Measurements from ENCODE around the gene MAP1LC3A.
A peak's percentile ranks its signal among the peaks of the same experiment; 100 is the strongest.

Gene MAP1LC3A

GRCh38 chr20:34552569-34552968, 5.9 kb upstream of the MAP1LC3A start:
- no peak for DNase-seq

GRCh38 chr20:34553366-34553867, 5.1 kb upstream of the MAP1LC3A start:
- DNase-seq, result peak; percentile 49

- DNase-seq, result no peak
Measured at GRCh38 chr20:34557936-34558319, 590 bp upstream of the MAP1LC3A start.

GRCh38 chr20:34559311-34560140, 1.0 kb downstream of the MAP1LC3A start:
- no peak for DNase-seq

- no peak for DNase-seq
Measured at GRCh38 chr20:34560141-34560523, 1.6 kb downstream of the MAP1LC3A start.

GRCh38 chr20:34560614-34561013, 2.1 kb downstream of the MAP1LC3A start:
- DNase-seq, result no peak

GRCh38 chr20:34561661-34562060, 3.1 kb downstream of the MAP1LC3A start:
- peak; percentile 67 for DNase-seq

GRCh38 chr20:34562641-34563040, 4.1 kb downstream of the MAP1LC3A start:
- DNase-seq, result peak; percentile 80

GRCh38 chr20:34564833-34565232, 6.3 kb downstream of the MAP1LC3A start:
- DNase-seq, result no peak

- DNase-seq, result no peak
Measured at GRCh38 chr20:34566978-34567891, 8.7 kb downstream of the MAP1LC3A start.

GRCh38 chr20:34567892-34568865, 9.7 kb downstream of the MAP1LC3A start:
- DNase-seq, result no peak

- DNase-seq, result no peak
Measured at GRCh38 chr20:34569598-34569997, 11.1 kb downstream of the MAP1LC3A start.

- DNase-seq, result no peak
Measured at GRCh38 chr20:34570859-34571306, 12.4 kb downstream of the MAP1LC3A start.

- DNase-seq, result no peak
Measured at GRCh38 chr20:34571753-34572152, 13.2 kb downstream of the MAP1LC3A start.

GRCh38 chr20:34573541-34574300, 15.2 kb downstream of the MAP1LC3A start:
- DNase-seq, result no peak

- no peak for DNase-seq
Measured at GRCh38 chr20:34574426-34574825, 15.9 kb downstream of the MAP1LC3A start.

- DNase-seq, result no peak
Measured at GRCh38 chr20:34574861-34575260, 16.3 kb downstream of the MAP1LC3A start.

- no peak for DNase-seq
Measured at GRCh38 chr20:34575271-34575670, 16.8 kb downstream of the MAP1LC3A start.

GRCh38 chr20:34575756-34576155, 17.2 kb downstream of the MAP1LC3A start:
- no peak for DNase-seq

- DNase-seq, result no peak
Measured at GRCh38 chr20:34577061-34577460, 18.5 kb downstream of the MAP1LC3A start.

- no peak for DNase-seq
Measured at GRCh38 chr20:34578025-34578424, 19.5 kb downstream of the MAP1LC3A start.

GRCh38 chr20:34578521-34578920, 20.0 kb downstream of the MAP1LC3A start:
- peak; percentile 41 for DNase-seq

All from NCI-H82 (cell line).